Peyer's patch (tissue), 4 donors: ENCODE results near the gene OLFM1. TPM values are rescaled to one million over a fixed set of nuclear protein-coding genes. Genes with fewer than 3 reads are reported as not detected.
A peak's percentile ranks its signal among the peaks of the same experiment; 100 is the strongest.

ENCODE experiments used
- DNase-seq, 3 donors: peaks; one replicate each; pipeline ENCODE4 v3.0.0-alpha.2; 2017 to 2019
- H3K27ac ChIP-seq, 4 donors: fragments of 200-600 bp; sonication (generic); one replicate each; pipeline ENCODE4 v1.5.1; 2016 to 2019
- H3K27me3 ChIP-seq, 2 donors: fragments of 200-600 bp; sonication (generic); one replicate each; pipeline ENCODE4 v1.5.1; 2019
- H3K36me3 ChIP-seq, 3 donors: fragments of 200-600 bp; sonication (generic); one replicate each; pipeline ENCODE4 v1.5.1; 2016 to 2019
- H3K4me1 ChIP-seq, 4 donors: fragments of 200-600 bp; sonication (generic); one replicate each; pipeline ENCODE4 v1.5.1; 2016 to 2019
- H3K4me3 ChIP-seq, 4 donors: fragments of 200-600 bp; sonication (generic); 1 replicate in 3 of 4; 2 replicates in 1 of 4; pipeline ENCODE4 v1.5.1; 2016 to 2019; ENCODE audit warnings: mild to moderate bottlenecking in 1 of 4
- H3K9me3 ChIP-seq, 4 donors: fragments of 200-600 bp; sonication (generic); one replicate each; pipeline ENCODE4 v1.5.1; 2016 to 2019; ENCODE audit warnings: mild to moderate bottlenecking in 1 of 4
- POLR2A ChIP-seq, 2 donors: fragments of 450-650 bp; IDR thresholded peaks; one replicate each; pipeline ENCODE4 v1.5.1; 2017; ENCODE audit warnings: antibody characterized with exemption in 2 of 2, mild to moderate bottlenecking in 2 of 2, moderate library complexity in 2 of 2
- total RNA-seq, 4 donors: library from RNA; depleted of rRNA; stranded (reverse); fragments of >200 nt; gene quantifications; one replicate each; pipeline ENCODE4 v1.1.0, GENCODE V29; 2016
- TF ChIP-seq, protein P1 (sequence below), 6 experiments: fragments of 450-650 bp in 4 of 6; fragments of 200-600 bp in 2 of 6; sonication (generic) in 1 of 6; IDR thresholded peaks; one replicate each; pipeline ENCODE4 v1.5.1; 2017 to 2019; ENCODE audit warnings: antibody characterized with exemption in 6 of 6, mild to moderate bottlenecking in 3 of 6, moderate library complexity in 1 of 6

The OLFM1 gene
- total RNA-seq, 4 donors from 2014 or later = 2.5 to 5.8 (median 4.9) TPM

DNA sequence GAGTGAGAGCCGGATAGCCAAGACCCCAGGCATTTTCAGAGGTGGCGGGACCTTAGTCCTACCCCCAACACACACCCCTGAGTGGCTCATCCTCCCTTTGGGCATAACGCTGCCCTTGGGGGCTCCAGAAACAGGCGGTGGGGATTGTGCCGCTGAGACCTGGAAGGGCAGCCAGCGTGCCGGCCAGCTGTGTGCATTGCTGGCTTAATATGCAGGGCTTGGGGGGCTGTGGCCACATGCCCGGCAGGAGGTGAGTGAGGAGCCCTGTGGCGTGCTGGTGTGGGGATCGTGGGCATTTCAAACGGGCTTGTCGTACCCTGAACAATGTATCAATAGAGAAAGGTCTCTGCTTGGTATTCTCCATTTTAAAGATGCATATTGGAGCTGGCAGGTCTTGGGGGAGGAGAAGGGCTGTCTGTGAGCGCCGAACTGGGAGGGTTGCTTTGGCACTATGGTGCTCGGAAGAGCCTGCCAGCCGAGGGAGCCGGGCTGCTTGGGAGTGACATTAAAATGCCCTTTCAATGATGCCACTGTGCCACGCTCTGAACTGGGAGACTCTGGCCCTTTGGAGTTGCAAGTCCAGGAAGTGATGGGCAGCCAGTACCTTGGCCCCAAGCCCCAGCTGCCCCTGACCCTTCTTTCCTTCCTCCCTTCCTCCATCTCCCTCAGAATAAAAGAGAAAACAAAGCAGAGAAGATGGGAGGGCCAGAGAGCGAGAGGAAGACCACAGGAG, 11.2 kb upstream of the OLFM1 start:
- no peaks in the 10 kb centered on the region for H3K27me3 ChIP-seq

DNA sequence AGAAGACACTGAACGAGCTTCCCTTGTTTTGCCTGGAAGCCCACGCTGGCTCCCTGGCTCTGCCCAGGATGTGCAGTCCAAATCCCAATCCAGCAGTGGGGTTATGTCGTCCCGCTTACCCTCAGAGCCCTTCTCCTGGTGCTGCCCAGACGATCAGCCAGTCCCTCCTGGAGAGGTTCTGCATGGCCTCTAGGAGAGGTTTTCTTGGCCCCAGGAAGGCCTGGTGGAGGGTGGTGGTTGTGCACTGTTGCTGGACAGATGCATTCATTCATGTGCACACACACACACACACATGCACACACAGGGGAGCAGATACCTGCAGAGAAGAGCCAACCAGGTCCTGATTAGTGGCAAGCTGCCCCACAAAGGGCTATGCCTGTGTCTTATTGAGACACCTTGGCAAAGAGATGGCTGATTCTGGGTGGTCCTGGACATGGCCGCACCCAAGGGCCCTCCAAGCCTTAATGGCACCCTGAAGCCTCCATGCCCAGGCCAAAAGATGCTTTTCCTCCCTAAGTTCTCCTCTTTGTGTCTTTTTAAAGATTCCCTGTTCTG, 10.5 kb upstream of the OLFM1 start:
- peak in 2 of 3 donors; percentile 21 to 25 for DNase-seq
- H3K27ac ChIP-seq = no peak overlapping the region
- H3K9me3 ChIP-seq = no peaks in the 10 kb centered on the region
- H3K4me3 ChIP-seq = no peak overlapping the region
- H3K27me3 ChIP-seq = no peaks in the 10 kb centered on the region
- H3K4me1 ChIP-seq = peaks cover 0 to 8% (median 0%) of the 10 kb centered on the region in 4 donors
- H3K36me3 ChIP-seq = no peaks in the 10 kb centered on the region
- no peak for TF ChIP-seq POLR2A (IDR thresholded peaks at IDR 0.05)
- TF ChIP-seq, protein P1, sequence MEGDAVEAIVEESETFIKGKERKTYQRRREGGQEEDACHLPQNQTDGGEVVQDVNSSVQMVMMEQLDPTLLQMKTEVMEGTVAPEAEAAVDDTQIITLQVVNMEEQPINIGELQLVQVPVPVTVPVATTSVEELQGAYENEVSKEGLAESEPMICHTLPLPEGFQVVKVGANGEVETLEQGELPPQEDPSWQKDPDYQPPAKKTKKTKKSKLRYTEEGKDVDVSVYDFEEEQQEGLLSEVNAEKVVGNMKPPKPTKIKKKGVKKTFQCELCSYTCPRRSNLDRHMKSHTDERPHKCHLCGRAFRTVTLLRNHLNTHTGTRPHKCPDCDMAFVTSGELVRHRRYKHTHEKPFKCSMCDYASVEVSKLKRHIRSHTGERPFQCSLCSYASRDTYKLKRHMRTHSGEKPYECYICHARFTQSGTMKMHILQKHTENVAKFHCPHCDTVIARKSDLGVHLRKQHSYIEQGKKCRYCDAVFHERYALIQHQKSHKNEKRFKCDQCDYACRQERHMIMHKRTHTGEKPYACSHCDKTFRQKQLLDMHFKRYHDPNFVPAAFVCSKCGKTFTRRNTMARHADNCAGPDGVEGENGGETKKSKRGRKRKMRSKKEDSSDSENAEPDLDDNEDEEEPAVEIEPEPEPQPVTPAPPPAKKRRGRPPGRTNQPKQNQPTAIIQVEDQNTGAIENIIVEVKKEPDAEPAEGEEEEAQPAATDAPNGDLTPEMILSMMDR (IDR thresholded peaks at IDR 0.05) = no peak

More for the DNA sequence above, 11.2 kb upstream of the OLFM1 start:
- no peaks in the 10 kb centered on the region for H3K36me3 ChIP-seq
- no peaks in the 10 kb centered on the region for H3K9me3 ChIP-seq
- peak in 2 of 3 donors; percentile 24 to 27 for DNase-seq
- H3K27ac ChIP-seq = no peak overlapping the region
- TF ChIP-seq, protein P1 (IDR thresholded peaks at IDR 0.05) = no peak
- TF ChIP-seq POLR2A (IDR thresholded peaks at IDR 0.05) = no peak
- peak overlapping the region in 3 of 4 donors; percentile 34 to 59 (median 51) for H3K4me3 ChIP-seq
- H3K4me1 ChIP-seq = peaks cover 0 to 8% (median 0%) of the 10 kb centered on the region in 4 donors

DNA sequence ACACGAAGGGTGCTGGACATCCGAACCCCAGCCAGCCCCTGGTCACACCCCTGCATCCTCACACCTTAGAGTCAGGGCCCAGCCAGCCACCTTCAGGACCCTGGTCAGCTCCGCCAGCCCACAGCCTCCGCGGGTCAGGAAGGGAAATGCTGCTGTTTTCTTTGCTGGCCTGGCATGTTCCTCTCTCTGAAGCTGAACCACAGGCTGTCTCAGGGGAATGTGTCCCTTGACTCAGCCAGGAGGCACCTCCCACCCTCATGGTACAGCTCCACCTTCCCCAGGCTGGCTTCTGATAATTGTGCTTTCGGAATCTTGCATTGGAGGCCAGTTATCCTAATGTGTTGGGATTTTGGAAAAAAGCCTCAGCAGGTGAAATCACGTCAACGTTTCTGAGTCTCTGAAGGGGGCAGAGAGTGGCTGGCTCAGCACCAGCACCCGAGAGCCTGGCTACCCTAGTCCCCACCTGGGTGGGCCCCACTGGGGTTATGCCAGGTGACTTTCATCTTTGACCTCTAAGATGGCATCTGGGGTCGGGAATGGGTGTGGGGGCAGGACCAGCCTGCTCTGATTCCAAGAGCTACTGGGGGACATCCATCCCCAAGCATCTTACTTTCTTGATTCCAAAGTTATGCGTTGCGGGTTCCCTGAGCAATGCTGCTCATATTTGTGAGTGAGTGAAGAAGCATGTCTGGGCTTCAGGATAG, 9.8 kb upstream of the OLFM1 start:
- TF ChIP-seq POLR2A (IDR thresholded peaks at IDR 0.05) = no peak
- no peaks in the 10 kb centered on the region for H3K36me3 ChIP-seq
- no peaks in the 10 kb centered on the region for H3K9me3 ChIP-seq
- H3K4me3 ChIP-seq = no peak overlapping the region
- no peaks in the 10 kb centered on the region for H3K27me3 ChIP-seq
- DNase-seq = peak in 2 of 3 donors; percentile 32 to 37
- peaks cover 0 to 8% (median 0%) of the 10 kb centered on the region in 4 donors for H3K4me1 ChIP-seq
- H3K27ac ChIP-seq = no peak overlapping the region

DNA sequence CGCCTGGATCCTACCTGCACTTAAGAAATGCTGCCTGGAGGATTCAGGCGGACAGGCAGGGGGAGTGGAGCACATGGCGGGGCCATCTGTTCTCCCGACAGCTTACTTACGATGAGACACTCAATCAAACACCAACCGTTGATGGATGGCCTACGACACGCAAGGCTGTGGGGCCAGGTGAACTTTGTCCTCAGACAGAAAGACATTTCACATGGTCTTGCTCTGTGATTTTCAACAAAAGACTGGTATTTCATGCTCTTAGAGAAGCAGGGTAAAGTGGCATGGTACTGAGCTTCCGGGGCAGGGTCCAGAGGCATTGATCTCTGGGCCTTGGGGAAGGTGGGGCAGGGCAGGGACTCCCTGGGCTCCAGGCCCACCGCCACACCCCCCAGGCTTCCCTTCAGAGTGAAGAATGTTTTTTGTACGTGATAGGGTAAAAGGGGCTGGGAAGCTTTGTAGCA, 9.1 kb upstream of the OLFM1 start:
- no peak overlapping the region for H3K27ac ChIP-seq
- DNase-seq = peak in 2 of 3 donors; percentile 10 to 26
- H3K27me3 ChIP-seq = no peaks in the 10 kb centered on the region
- TF ChIP-seq, protein P1 (IDR thresholded peaks at IDR 0.05) = no peak
- TF ChIP-seq POLR2A (IDR thresholded peaks at IDR 0.05) = no peak
- peaks cover 0 to 8% (median 0%) of the 10 kb centered on the region in 4 donors for H3K4me1 ChIP-seq
- H3K4me3 ChIP-seq = no peak overlapping the region
- no peaks in the 10 kb centered on the region for H3K9me3 ChIP-seq
- no peaks in the 10 kb centered on the region for H3K36me3 ChIP-seq

DNA sequence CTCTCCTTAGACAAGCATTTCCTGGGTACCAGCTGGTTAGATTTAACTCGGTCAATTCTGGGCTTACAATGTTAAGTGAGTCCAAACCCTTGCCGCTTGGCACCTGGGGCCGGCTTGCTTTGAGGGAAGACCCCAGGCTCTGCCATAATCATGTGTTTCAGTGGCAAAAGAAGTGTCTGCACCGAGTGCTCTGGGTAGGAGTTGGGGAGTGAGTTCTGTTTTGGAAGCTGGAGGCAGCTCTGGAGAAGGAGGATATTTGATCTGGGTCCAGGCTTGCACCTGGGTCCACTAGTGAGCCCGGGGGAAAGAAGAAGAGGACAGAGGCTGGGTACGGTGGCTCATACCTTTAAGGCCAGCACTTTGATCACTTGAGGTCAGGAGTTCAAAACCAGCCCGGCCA, 8.4 kb upstream of the OLFM1 start:
- Histone ChIP-seq H3K27ac (no peak overlapping the region), H3K4me3 (no peak overlapping the region), H3K4me1 (peaks cover 0 to 8% (median 0%) of the 10 kb centered on the region in 4 donors), H3K27me3 (no peaks in the 10 kb centered on the region), H3K36me3 (no peaks in the 10 kb centered on the region), H3K9me3 (no peaks in the 10 kb centered on the region)
- DNase-seq = peak in 1 of 3 donors; percentile 24
- no peak for TF ChIP-seq POLR2A (IDR thresholded peaks at IDR 0.05)
- TF ChIP-seq, protein P1 (IDR thresholded peaks at IDR 0.05) = no peak
